ENCODE data around the gene CYB561D2.

The CYB561D2 gene

GRCh38 chr3:50401978-50402595, 51.4 kb downstream of the CYB561D2 start:
- H3K27ac ChIP-seq (ENCODE audit: low read depth, low read length): no peak overlapping the region
- H3K4me1 ChIP-seq (ENCODE audit: control insufficient read depth, insufficient read depth, low read length): no peaks in the 10 kb centered on the region
- no peaks in the 10 kb centered on the region for H3K36me3 ChIP-seq (ENCODE audit: control insufficient read depth, insufficient read depth, low read length)
- no peak overlapping the region for H3K9ac ChIP-seq (ENCODE audit: low read length)
- H3K4me3 ChIP-seq (ENCODE audit: low read depth, low read length): no peak overlapping the region
- H3K27me3 ChIP-seq (ENCODE audit: control insufficient read depth, insufficient read depth, low read length): peaks cover 8% of the 10 kb centered on the region; the same call in 1 of the 2 replicates
- no peaks in the 10 kb centered on the region for H3K9me3 ChIP-seq (ENCODE audit: control insufficient read depth, insufficient read depth, low read depth, low read length)

All from HUES6 (cell line).